ENCODE results near the gene TP53TG3C. TPM values are rescaled to one million over a fixed set of nuclear protein-coding genes. Genes with fewer than 3 reads are reported as not detected.
"Not testable (repeated sequence)": the region's sequence is repeated elsewhere in the genome, so short reads cannot be mapped to it uniquely, and the experiment has no call there.

TP53TG3C gene, protein sequence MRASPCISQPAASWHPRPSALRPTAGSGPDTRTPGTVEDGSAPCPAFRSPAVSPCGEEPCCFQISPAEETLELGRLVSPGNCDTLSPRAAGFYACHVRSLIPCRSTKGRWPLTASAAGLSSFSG
- not detected in 2 replicates for polyA plus RNA-seq (2011; rRNA removed)
- polyA minus RNA-seq (2011; rRNA and poly(A)+ RNA removed) = not detected in 2 replicates

DNA sequence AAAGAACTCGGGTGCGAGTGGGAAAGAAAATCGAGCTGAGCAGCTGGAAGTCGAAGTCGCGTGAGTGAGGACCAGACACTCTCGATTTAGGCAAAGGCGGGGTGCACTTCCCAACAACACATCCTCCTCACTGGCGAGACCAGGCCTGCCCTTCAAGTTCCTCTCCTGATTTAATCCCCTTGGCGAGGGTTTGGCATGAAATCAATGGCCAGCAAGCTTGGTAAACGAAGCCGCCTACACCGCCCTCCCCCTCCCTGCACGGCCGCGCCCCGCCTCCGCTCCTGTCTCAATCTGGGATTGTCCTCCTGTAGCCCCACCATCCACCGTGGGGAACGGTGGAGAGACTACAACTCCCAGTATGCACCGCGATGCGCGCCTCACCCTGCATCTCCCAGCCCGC is at the start of gene TP53TG3C:
Gene TP53TG3C, plus strand, starts transcription at position 301 of the 400 bp plus-strand sequence. Its CDS starts 68 bp downstream, at position 369.
- H3K4me3 ChIP-seq (ENCODE audit: low read depth, low read length); H3K36me3 ChIP-seq (ENCODE audit: control insufficient read depth, insufficient read depth, low read length); DNase-seq (ENCODE audit: low read depth); H3K27me3 ChIP-seq (ENCODE audit: control insufficient read depth, insufficient read depth, low read length); POLR2A ChIA-PET; CTCF ChIA-PET: not testable (repeated sequence)

Small RNAs within 50 kb of the gene (small RNA-seq; reads per million reads assigned to genes)
- gene AC138869.1 (ENCODE audit: insufficient read length, low read depth, low replicate concordance) = not detected

Other genes with a start within 250 kb of the TP53TG3C start
- not detected in 2 replicates for gene TP53TG3E, start 110.1 kb downstream of the TP53TG3C start, polyA plus RNA-seq (2011; rRNA removed)
- gene TP53TG3B, start 166.6 kb downstream of the TP53TG3C start, polyA plus RNA-seq (2011; rRNA removed) = not detected in 2 replicates

Data from BJ (cell line).